NCI-H2227 (cell line): ENCODE results near the gene ERC2.
"Not testable (repeated sequence)": the region's sequence is repeated elsewhere in the genome, so short reads cannot be mapped to it uniquely, and the experiment has no call there.

Source experiments
- DNase-seq: peaks from one replicate; lab custom pipeline; 2025; ENCODE audit not compliant: unreplicated experiment; lab: John Stamatoyannopoulos, UW

Gene ERC2

DNA sequence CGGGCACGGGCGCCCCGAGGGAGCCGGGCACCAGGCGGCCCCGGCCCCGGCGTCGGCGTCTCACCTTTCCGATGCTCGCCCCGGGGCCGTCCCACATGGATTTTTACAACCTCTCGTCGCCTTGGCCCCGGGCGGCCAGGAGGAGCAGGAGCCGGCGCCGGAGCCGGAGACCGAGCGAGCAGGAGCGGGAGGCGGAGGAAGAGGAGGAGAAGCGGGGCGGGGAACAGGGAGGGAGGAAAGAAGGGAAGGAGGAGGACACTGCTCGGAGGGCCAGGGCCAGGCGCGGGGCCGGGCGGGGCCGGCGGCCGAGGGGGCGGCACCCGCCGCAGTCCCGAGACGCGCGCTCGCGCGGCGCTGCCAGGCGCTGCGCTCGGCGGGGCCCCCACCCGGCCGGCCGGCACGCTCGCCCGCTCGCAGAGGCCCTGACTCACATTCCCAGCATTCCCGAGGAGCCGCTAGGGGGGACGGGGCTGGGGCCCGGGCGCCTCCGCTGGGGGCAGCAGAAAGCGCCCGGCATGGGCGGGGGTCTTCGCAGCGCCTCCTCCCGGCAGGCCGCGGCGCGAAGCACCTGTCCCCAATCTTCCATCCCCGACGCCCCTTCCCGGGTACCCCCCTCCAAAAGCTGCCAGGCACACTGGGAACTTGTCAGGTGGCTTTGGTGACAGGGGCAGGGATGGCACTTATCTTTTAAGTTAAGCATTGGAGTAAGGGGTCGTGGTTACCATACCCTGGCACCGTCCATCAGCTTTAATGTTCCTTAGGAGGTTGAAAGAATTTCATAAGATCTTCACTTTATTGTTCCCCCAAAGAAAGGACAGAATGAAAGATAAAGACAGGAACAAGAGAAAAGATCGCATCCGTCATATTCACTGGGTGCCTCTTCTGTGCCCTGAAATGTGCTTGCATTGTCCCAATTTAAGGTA is at the start of gene ERC2:
Gene ERC2, minus strand, starts transcription at position 284 of the 923 bp plus-strand sequence.
- peak; percentile 82 for DNase-seq

DNA sequence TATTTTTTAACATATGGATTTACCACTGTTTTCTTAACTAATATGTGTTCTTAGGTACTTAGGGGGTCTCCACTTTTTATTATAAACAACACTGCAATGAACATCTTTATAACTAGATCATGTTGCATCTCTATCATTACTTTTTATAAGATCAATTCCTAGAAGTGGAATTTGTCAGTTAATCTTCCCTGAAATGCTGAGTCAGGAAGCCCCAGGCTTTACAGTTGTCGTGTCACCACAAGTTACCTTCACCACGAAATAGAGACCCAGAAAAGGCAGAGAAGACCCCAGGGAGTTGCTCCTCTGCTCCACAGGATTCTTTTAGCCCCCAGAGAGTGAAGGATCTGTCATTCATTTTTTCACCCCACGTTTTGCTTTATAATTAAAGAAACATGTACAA is 34.5 kb upstream of the ERC2 start:
- no peak for DNase-seq

DNA sequence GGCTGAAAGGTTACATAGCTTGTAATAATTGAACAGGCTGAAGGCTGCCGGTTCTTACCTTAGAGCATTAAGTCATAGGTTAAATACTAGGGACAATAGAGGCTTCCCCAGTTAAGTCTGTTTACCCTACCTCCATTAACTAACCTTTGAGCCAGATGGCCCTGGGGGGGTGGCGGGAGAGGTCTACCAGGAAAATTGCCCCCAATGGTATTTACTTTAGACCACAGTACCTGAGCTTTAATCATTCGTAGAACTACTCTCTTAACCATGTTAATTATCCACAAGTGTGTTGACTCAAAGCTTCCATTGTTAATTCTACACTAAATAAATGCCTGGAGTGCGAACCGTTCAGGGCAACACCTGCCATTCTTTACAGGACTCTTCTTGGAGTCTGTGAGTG is 28.1 kb upstream of the ERC2 start:
- DNase-seq: not testable (repeated sequence)

DNA sequence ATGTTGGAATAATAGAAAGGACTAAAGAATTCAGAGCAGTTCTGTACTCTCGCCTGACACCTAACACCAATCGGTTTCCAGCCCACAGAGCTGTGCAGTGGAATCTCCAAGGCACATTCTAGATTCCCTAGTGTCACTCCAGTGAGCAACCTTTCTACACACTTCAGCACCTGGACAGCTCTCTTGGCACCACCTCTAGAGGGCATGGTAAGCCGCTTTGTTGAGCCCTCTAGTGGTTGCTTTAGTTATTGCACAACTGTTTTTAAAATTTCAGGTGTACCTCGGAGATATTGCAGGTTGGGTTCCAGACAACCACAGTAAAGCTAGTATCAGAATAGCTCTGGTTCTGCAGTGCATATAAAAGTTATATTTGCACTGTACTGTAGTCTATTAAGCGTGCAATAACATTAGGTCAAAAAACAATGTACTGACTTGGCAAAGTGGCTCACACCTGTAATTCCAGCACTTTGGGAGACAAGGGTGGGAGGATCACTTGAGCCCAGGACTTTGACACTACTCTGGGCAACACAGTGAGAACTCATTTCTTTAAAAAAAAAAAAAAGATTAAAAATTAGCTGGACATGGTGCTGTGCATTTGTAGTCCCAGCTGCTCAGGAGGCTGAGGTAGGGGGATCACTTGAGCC is 26.5 kb upstream of the ERC2 start:
- DNase-seq: peak; percentile 78

DNA sequence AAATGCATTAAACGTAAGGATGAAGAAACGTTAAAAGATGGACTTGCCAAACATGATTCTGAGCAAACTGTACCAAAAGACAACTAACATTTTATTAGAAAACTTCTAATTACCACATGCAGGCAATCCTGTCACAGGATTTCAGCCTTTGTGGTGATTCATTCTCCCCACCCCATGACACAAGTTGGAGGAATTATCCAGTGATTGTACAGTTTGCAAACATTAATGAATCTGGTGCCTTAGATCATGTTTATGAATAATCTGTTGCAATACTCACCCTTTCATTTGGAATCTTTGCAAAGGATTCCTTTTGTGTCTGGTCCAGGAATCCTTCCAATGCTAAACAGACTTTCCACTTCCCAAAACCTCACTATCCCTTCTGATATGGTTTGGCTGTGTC is 23.3 kb upstream of the ERC2 start:
- no peak for DNase-seq

GRCh38 chr3:56488812-56489600 is 20.7 kb upstream of the ERC2 start:
- no peak for DNase-seq

- DNase-seq: no peak
Measured at GRCh38 chr3:56484525-56485032, 16.3 kb upstream of the ERC2 start.

DNA sequence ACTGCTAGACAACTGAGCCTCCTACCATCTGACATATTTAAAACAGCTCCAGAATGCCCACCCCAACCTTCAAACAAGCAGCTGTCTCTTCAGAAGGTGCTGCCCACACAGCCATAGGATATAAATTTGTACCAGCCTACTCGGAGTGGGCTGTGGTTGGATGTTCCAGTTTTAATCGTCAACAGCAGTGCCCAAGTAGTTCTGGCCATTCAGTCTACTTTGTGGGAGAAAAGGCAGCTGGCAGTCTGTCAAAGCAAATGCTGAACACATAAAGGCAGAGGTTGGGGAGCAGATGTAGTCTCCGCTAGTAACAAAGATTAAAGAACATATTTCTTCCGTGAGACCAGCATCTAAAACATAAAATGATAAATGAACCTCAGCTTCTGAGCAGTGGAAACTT is 15.9 kb upstream of the ERC2 start:
- DNase-seq: no peak

DNA sequence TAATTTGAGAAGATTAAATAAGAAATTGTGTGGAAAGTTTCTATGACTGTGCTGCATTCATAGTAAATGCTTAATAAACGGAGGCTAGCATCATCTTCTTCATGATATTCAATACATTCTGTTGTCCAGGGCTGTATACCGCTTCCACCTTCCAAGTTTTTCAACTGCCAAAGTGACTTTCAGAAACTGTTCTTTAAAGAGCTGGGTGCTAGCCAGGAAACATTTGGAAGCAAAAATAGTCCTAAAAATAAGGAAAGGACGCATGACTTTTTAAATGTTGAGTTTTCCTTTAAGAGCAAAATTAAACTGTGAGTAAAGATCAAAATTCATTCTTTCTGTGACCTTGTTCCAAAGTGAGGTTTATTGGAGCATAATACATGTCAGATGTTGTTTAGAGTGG is 9.4 kb upstream of the ERC2 start:
- no peak for DNase-seq

DNA sequence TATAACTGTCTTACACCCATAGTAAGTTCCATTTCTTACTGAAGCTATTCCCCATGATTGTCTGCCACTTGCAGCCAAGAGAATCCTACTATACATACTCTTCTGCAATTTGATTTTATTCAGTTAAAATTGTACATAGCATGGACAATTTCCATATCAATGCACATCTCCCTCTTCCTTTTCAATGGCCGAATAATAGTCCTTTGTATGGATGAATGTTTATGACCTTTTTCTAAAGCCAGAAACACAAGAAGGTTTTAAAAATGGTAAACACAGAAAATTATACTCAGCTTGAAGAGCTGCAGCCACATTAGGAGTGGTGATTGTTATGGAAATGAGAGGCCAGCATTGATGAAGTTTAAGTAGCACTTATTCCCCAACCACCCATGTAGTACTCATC is 8.5 kb upstream of the ERC2 start:
- no peak for DNase-seq

DNA sequence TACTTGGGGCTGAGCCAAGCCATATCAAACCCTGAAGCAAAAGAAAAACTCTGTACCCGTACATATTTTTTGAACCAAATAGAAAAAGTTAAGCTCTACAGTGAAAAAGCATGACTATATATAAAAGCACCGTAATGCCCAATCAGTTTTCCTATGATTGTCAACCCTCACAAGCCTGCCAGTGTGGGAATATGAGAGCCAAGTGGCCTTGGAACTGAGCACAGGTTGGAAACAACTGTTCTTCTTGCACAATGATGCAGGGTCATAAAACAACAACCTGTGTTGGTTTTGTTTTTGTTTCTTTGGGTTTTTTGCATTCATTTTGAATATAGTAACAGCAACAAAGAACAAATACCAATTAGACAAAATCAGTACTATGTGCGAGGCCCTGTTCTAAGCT is 3.5 kb upstream of the ERC2 start:
- DNase-seq: no peak

DNA sequence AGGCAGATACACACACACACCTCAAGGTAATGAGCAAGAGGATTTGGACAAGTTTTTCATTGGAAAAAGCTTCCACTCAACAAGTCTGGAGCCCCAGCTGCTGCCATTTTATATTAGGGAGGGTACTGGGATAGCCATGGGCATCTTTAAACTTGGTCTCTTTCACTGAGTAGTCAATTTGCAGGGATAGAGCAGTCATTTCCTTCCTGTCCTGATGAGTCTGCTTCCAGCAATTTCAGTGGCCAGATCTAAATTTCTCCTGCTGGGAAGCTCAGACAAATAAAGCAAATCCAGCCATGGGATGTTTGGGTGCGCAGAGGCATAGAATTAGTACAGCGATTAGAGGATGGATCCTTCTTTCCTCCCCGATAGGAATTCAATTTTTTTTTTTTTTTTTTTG is 874 bp upstream of the ERC2 start:
- no peak for DNase-seq

DNA sequence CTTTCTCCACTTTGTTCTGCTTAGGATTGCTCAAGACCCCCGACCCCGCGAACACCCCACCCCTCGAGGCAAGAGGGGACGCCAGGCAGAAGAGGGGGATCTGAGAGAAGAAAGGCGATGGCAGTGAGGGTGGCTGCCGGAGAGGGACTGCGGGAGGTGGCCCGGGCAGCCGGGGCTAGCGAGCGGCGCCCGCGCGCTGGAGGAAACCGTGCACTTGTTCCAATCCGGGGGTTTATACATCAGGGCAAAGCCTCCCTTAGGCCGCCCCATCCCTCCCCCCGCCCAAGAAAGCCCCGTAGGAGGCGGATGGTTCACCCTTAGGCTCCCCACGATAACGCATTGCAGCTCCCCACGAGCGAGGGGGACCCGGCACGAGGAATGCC is 475 bp downstream of the ERC2 start:
- peak; percentile 48 for DNase-seq

- peak; percentile 94 for DNase-seq
Measured at GRCh38 chr3:56467108-56467507, 1.2 kb downstream of the ERC2 start.

GRCh38 chr3:56459719-56460118 is 8.5 kb downstream of the ERC2 start:
- DNase-seq: no peak

DNA sequence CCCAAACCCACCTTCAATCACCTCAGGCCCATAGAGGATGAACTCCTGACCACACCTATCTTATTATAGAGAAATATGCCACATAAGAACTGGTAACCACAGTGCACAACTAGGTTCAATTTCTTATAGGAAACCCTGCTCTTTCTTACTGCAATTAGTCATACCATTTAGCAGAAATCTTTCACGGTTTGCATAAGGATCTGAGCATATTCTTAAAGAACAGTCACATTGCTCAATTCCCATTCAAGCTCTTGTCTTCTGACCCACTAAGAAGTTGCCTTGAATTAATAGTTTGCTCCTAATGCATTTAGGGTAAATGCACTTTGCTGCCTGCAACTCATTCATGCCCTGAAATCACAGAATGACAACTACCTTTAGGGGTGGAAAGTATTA is 9.2 kb downstream of the ERC2 start:
- no peak for DNase-seq

- no peak for DNase-seq
Measured at GRCh38 chr3:56458496-56459103, 9.7 kb downstream of the ERC2 start.

DNA sequence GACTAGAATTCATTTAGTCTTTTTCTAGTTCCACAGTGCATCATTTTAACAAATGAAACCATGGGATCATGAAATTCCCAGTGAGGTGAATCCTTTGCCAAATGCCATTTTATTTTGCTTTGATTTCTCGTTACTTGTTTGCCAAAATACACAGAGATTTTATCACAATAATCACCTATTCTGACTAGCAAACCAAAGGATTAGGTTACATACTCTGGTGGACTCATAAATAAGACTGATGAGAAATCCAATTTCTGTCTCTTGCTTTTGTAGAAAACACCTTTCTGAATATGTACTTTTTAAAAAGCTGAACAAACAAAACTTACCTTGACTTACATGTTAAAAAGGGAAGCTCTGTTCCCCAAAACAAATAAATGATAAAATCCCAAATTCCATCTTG is 12.2 kb downstream of the ERC2 start:
- DNase-seq: no peak

GRCh38 chr3:56453011-56453410 is 15.3 kb downstream of the ERC2 start:
- peak; percentile 3 for DNase-seq

- DNase-seq: no peak
Measured at GRCh38 chr3:56452085-56452484, 16.2 kb downstream of the ERC2 start.

GRCh38 chr3:56443372-56443771 is 24.9 kb downstream of the ERC2 start:
- no peak for DNase-seq
